Mucosa of rectum (tissue), 2 donors: ENCODE measurements around the gene GON7.
"Not testable (repeated sequence)": the region's sequence is repeated elsewhere in the genome, so short reads cannot be mapped to it uniquely, and the experiment has no call there.

Experiments used
- H3K27ac ChIP-seq, 2 donors: one replicate each; pipeline ENCODE4 v1.7.0; 2013; ENCODE audit warnings: inconsistent platforms in 2 of 2, low read depth in 2 of 2, low read length in 2 of 2
- H3K27me3 ChIP-seq, 2 donors: one replicate each; pipeline ENCODE4 v1.7.0; 2013; ENCODE audit warnings: low read length in 2 of 2; ENCODE audit not compliant: control insufficient read depth in 2 of 2, insufficient read depth in 2 of 2
- H3K36me3 ChIP-seq, 2 donors: one replicate each; pipeline ENCODE4 v1.7.0; 2013; ENCODE audit warnings: low read length in 2 of 2; ENCODE audit not compliant: control insufficient read depth in 2 of 2, insufficient read depth in 2 of 2
- H3K4me1 ChIP-seq, 2 donors: one replicate each; pipeline ENCODE4 v1.7.0; 2013; ENCODE audit warnings: low read length in 2 of 2, mild to moderate bottlenecking in 1 of 2; ENCODE audit not compliant: control insufficient read depth in 2 of 2, insufficient read depth in 2 of 2
- H3K4me3 ChIP-seq, 2 donors: one replicate each; pipeline ENCODE4 v1.7.0; 2013; ENCODE audit warnings: low read length in 2 of 2
- H3K9ac ChIP-seq, 2 donors: one replicate each; pipeline ENCODE4 v1.7.0; 2013; ENCODE audit warnings: low read length in 2 of 2, low read depth in 1 of 2, mild to moderate bottlenecking in 1 of 2
- H3K9me3 ChIP-seq, 2 donors: one replicate each; pipeline ENCODE4 v1.7.0; 2013; ENCODE audit warnings: low read length in 2 of 2; ENCODE audit not compliant: control insufficient read depth in 2 of 2
- donor health status: healthy.
- donor health status: Normal muscosa, but diverticular disease.

GON7 gene, protein sequence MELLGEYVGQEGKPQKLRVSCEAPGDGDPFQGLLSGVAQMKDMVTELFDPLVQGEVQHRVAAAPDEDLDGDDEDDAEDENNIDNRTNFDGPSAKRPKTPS

DNA sequence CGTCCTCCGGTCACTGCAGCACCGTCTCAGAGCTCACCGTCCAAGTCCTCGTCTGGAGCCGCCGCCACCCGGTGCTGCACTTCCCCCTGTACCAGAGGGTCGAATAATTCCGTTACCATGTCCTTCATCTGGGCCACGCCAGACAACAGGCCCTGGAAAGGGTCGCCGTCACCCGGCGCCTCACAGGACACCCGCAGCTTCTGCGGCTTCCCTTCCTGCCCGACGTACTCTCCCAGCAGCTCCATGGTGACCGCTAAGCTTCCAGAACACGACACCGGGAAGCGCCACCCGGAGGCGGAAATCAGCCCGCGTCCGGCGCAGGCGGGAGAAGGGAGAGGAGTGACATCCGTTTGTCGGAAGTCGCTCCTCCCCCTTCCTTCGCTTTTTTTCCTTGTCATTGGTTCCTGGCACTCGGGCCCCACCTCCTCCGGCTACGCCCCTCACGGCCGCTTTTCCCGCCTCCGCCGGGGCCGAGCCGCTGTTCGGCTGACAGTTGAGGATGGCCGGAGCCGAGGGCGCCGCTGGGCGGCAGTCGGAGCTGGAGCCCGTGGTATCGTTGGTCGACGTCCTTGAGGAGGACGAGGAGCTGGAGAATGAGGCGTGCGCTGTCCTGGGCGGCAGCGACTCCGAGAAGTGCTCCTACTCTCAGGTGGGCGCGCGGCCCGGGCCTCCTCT is at the start of gene GON7, which contains the start of gene UBR7:
Gene GON7, minus strand, starts transcription at position 273 of the 675 bp plus-strand sequence. Its CDS starts 28 bp downstream, at position 245.
Gene UBR7, plus strand, starts transcription at position 464 of the 675 bp plus-strand sequence. Its CDS starts 36 bp downstream, at position 500.
- Histone ChIP-seq H3K36me3 (peaks cover 0 to 8% of the 10 kb centered on the region in 2 donors), H3K9me3 (no peaks in the 10 kb centered on the region), H3K4me1 (peaks cover 7 to 14% of the 10 kb centered on the region in 2 donors), H3K27me3 (no peaks in the 10 kb centered on the region), H3K9ac (peak within 1 kb of the TSS; percentile 85), H3K27ac (peak within 1 kb of the TSS; percentile 81 to 88), H3K4me3 (peak within 1 kb of the TSS; percentile 87 to 93)

DNA sequence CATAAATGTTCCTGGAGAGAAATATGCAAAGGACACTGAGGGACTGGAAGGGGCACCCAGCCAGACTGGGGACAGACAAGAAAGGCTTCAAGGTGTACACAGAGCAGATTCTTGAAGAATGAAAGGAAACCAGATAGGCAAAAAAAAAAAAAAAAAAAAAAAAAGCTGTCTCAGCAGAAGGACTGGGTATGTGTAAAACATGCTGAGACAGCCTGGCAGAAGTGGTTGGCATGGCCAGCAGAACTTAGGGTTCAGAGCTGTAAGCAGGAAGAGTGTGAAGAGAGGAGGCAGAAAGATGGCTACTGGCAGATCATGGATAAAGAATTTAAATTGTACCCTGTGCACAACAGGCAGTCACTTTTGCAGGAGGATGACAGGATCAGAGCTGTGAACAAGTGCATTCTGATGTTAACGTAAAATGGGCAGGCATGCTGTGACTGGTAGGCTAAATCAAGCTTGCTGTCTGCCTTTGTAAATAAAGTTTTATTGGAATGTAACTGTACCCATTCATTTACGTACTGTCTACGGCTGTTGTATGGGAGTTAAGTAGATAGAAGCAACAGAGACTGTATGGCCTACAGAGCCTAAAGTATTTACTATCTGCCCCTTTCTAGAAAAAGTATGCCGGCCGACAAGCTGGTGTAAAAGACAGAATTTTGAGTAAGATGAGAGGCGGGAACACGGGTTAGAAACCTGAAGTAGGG is 42.4 kb upstream of the GON7 start:
- H3K9ac ChIP-seq = no peak overlapping the region
- H3K27me3 ChIP-seq = no peaks in the 10 kb centered on the region
- H3K27ac ChIP-seq = no peak overlapping the region
- no peaks in the 10 kb centered on the region for H3K4me1 ChIP-seq
- H3K36me3 ChIP-seq = peaks cover 34 to 66% of the 10 kb centered on the region in 2 donors
- H3K9me3 ChIP-seq = no peaks in the 10 kb centered on the region
- no peak overlapping the region for H3K4me3 ChIP-seq

DNA sequence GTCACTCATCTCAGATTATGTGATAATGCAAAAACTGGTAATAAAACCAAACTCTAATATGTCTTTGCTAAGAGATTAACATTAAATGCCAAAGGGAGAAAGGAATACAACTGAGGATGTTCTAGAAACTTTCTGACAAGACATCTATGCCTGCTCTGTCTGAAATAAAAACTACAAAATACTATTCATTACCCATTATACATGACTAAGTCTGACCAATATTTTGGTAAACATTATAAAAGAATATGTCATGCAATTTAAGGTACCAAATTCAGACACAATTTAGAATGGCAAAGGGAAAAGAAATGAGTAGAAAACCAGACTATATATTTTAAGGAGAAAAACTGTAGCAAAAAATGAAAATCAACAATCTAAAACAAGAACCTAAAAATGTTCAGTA is 39.7 kb upstream of the GON7 start:
- Histone ChIP-seq H3K9ac (no peak overlapping the region), H3K27me3 (no peaks in the 10 kb centered on the region), H3K27ac (no peak overlapping the region), H3K4me1 (no peaks in the 10 kb centered on the region), H3K9me3 (no peaks in the 10 kb centered on the region), H3K4me3 (no peak overlapping the region), H3K36me3 (peaks cover 45 to 78% of the 10 kb centered on the region in 2 donors)

DNA sequence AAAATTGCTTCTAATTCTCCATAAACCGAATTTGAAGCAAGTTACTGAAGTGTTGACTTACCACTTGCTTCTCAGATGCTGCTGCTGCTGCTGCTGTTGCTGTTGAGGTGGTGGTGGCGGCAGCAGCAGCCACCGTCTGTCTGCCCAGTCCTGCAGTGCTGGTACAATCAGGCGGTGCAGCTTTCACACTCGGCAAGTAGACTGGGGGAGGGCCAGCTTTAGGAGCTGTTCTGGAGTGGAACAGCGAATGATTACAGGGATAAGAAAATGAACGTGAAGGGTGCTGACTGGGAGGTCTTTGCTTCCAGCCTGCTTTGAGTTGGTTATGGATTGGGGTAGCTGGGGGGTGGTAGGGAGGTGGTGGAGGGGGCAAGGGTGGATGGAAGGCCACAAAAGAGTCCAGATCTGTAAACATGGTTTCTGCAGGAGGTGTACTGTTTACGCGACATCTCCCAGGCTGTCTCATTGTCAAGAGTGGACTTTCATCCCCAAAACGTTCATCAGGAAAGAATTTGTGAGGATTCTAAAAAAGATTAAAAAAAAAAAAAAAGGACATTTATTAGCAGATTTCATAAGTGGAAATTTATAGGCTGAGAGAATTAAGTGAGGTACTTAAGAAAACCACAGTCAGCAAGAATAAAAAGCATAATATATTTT is 39.0 kb upstream of the GON7 start:
- H3K4me1 ChIP-seq = no peaks in the 10 kb centered on the region
- H3K9ac ChIP-seq = no peak overlapping the region
- H3K27ac ChIP-seq = no peak overlapping the region
- H3K36me3 ChIP-seq = peaks cover 40 to 74% of the 10 kb centered on the region in 2 donors
- no peaks in the 10 kb centered on the region for H3K27me3 ChIP-seq
- H3K4me3 ChIP-seq = no peak overlapping the region
- no peaks in the 10 kb centered on the region for H3K9me3 ChIP-seq

DNA sequence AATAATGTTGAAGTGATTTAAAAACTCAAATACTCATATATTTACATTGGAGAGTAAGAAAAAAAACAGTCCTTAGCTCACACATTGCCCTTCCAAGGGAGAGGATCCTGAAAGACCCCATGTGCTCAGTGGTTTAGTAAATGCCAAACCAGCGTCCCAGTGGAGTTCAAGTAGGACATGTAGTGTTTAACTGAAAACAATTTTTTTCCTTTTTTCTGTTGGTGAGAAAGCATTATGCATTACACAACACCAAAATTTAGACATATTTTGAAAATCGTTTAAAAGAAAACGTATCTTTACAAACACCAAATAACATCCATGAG is 33.8 kb upstream of the GON7 start:
- Histone ChIP-seq H3K36me3 (peaks cover 26 to 40% of the 10 kb centered on the region in 2 donors), H3K4me3 (no peak overlapping the region), H3K9ac (no peak overlapping the region), H3K4me1 (no peaks in the 10 kb centered on the region), H3K27ac (no peak overlapping the region), H3K27me3 (no peaks in the 10 kb centered on the region), H3K9me3 (no peaks in the 10 kb centered on the region)

DNA sequence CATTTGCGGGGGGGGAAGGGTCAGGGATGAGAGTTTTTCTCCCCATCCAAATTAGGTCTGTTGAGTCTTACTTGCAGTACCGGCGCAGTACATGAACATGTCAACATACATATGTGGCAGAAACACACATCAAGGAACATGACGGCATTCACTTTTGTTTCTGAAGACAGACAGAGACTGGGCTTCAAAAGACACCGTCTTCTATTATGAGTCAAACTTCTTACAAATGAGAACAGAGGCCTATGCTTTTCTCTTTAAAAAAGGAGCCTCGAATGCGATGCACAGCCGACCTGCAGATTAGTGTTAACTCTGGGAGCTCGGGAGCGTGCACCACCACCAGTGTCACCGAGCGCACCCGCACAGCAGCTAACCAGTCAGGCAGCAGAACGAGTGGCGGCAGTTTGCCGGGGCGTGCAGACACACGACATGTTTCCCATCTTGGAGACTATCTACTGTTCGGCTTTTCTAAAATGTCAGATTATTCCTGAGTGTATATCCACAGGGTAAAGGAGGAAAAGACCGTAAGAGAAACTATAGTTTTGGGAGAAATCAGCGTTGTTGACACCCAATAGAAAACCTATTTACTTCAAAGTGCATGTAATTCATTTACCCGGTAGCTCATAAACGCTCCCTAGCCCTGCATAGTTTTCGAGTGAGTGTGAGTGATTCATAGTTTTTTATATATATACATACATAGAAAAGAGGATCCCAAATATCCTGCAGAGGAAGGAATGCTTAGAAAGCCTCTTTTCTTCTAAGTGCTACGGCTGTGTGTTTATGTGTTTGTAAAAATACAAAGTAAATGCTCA is 33.2 kb upstream of the GON7 start:
- no peak overlapping the region for H3K4me3 ChIP-seq

DNA sequence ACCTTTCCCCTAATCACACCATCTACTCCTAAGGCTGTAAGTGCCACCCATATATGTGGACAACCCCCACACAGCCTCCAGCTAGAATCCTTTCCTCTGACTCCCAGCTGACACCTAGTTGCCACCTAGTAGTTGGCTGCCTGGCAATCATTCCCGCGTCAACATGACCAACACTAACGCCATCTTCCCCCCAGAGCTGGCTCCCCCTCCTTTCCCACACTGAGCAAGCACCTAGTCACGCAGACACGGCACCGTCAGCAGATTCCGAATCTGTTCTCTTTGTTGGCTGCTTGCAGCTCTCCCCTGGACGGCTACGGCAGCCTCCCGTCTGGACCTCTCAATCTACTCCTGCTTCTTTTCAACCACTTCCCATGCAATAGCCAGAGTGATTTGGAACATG is 27.9 kb upstream of the GON7 start:
- H3K4me3 ChIP-seq = no peak overlapping the region

More for the DNA sequence above, 33.2 kb upstream of the GON7 start:
- no peaks in the 10 kb centered on the region for H3K27me3 ChIP-seq
- no peaks in the 10 kb centered on the region for H3K9me3 ChIP-seq
- H3K4me1 ChIP-seq = no peaks in the 10 kb centered on the region
- peaks cover 21 to 35% of the 10 kb centered on the region in 2 donors for H3K36me3 ChIP-seq
- H3K27ac ChIP-seq = no peak overlapping the region
- no peak overlapping the region for H3K9ac ChIP-seq

DNA sequence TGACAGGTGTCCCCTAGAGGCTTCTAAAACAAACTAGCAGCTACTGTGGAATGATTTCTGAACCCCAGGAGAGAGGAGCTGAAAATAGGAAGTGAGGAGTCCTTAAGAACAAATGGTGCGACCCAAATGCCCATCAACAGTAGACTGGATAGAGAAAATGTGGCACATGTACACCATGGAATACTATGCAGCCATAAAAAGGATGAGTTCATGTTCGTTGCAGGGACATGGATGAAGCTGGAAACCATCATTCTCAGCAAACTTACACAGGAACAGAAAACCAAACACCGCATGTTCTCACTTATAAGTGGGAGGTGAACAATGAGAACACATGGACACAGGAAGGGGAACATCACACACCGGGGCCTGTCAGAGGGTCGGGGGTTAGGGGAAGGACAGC is 26.2 kb upstream of the GON7 start:
- H3K4me1 ChIP-seq, H3K9ac ChIP-seq, H3K4me3 ChIP-seq, H3K27me3 ChIP-seq, H3K27ac ChIP-seq, H3K9me3 ChIP-seq: not testable (repeated sequence)
- peaks cover 3 to 11% of the 10 kb centered on the region in 2 donors for H3K36me3 ChIP-seq

More for the DNA sequence above, 27.9 kb upstream of the GON7 start:
- Histone ChIP-seq H3K27me3 (no peaks in the 10 kb centered on the region), H3K36me3 (peaks cover 0 to 6% of the 10 kb centered on the region in 2 donors), H3K9me3 (no peaks in the 10 kb centered on the region), H3K27ac (no peak overlapping the region), H3K4me1 (peaks cover 0 to 8% of the 10 kb centered on the region in 2 donors), H3K9ac (no peak overlapping the region)

DNA sequence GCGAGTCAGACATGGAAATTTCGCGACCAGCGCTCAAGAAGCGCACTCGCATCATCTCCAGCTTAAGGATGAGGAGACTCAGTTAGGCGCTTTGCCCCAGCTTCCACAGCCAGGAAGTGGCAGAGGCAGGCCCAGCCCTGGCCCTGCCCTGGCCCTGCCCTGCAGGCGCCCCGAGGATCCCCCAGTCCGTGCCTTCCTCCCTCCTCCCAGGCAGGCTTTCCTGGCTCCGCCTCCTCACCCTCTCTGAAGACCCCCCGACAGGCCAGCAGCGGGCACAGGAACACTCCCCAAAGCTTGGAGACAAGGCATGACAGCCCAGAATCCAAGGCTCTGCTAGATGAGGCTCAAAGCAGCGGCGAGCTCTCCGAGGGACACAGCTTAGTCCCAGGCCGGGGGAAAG is 25.3 kb upstream of the GON7 start:
- no peak overlapping the region for H3K4me3 ChIP-seq
- H3K27me3 ChIP-seq = no peaks in the 10 kb centered on the region
- no peak overlapping the region for H3K27ac ChIP-seq
- no peak overlapping the region for H3K9ac ChIP-seq
- H3K9me3 ChIP-seq = no peaks in the 10 kb centered on the region
- peaks cover 12 to 17% of the 10 kb centered on the region in 2 donors for H3K36me3 ChIP-seq
- H3K4me1 ChIP-seq = peaks cover 0 to 8% of the 10 kb centered on the region in 2 donors
